GM19238 (cell line): Measurements from ENCODE around the gene COL4A1.

Experiments used
- DNase-seq: peaks from one replicate; pipeline ENCODE4 v3.0.0; 2011; ENCODE audit warnings: low spot score; ENCODE audit not compliant: insufficient read length

The COL4A1 gene

GRCh38 chr13:110261166-110262081 lies 45.5 kb downstream of the COL4A1 start:
- DNase-seq = no peak

GRCh38 chr13:110259651-110260050 lies 47.3 kb downstream of the COL4A1 start:
- no peak for DNase-seq

GRCh38 chr13:110258876-110259631 lies 47.9 kb downstream of the COL4A1 start:
- no peak for DNase-seq

GRCh38 chr13:110257408-110257807 lies 49.5 kb downstream of the COL4A1 start:
- DNase-seq = no peak

DNA sequence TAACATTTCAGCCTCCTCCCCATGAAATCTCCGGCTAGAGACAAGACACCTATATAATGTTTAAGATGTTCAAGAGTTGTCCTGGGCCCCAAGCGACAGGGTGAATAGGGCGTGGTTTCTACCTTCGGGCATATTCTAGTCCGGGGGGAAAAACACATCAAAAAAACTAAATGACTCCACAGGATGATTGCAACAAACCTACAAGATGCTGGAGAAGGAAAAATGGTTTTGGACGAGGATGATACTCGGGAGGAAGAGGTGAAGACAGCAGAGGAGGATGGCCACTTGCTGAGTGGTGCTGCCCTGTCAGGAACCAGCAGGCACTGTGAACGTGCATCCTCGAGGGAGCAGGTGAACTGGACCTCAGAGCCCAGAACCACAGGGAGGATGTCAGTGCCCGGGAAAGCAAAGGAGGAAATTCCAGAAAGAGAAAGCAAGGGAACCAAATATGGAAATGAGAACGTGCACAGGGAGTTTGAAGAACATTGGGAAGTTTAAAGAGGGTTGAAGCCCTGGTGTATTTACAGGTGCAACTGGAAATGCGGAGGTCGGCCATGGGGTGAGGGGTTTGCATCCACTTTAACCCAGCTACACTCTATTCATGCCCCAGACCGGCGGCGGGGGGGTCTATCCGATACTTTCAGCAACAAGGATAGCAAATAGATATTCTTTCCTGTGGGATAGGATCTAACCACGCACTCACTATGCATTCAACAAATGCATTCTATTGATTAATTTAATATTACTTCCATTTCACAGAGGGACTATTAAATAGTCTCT lies 50.6 kb downstream of the COL4A1 start:
- no peak for DNase-seq

GRCh38 chr13:110254751-110255553 lies 52.0 kb downstream of the COL4A1 start:
- no peak for DNase-seq

DNA sequence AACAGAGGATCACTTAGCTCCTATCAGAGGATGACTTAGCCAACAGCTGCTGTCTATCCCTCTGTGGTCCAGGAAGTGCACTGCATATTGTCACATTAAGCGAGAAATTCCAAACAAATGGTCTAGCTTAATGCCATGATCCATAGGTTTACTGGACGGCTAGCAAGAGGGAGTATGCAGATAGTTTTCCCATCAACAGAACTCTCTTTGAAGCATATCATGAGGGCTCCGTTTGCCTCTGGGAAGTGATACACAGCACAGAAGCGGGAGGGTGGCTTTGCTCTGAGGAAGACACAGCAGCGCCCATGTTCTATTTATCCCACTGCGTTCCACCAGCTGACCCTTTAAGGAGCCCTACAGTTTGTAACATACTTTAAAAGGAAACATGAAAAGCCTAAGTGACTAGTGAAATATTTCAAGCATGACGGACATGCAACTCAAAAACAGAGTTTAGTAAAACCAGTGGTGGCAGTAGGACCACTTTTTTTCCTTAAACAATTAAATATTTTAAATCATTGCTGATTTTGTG lies 52.7 kb downstream of the COL4A1 start:
- no peak for DNase-seq

DNA sequence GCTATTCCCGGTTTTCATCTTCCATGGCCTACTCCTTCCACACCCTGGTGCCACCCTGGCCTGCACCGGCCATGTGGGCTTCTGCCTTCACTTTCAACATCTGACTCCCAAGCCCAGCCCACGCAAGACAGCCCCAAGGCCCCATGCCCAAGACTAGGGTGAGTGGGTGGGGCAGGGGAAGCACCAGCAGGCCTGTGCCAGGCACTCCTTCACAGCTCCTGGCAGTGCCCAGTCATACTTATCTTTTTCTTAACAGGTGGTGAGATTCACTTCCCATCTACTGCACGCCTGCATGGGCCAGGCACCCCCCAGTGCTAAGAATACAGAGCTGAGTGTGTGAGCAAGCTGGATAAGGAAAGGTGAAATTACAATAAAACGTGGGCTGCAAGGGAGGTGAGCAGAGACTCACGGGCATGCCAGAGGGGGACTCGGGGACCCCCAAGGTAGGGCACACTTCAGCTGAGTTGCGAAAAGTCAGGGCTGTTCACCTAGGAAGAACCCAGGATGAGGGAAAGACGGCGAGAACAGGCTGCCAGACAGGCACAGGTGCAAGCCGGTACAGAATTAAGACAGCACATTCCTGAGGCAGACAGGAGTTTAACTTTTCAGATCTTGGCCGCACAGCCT lies 55.7 kb downstream of the COL4A1 start:
- DNase-seq = no peak

DNA sequence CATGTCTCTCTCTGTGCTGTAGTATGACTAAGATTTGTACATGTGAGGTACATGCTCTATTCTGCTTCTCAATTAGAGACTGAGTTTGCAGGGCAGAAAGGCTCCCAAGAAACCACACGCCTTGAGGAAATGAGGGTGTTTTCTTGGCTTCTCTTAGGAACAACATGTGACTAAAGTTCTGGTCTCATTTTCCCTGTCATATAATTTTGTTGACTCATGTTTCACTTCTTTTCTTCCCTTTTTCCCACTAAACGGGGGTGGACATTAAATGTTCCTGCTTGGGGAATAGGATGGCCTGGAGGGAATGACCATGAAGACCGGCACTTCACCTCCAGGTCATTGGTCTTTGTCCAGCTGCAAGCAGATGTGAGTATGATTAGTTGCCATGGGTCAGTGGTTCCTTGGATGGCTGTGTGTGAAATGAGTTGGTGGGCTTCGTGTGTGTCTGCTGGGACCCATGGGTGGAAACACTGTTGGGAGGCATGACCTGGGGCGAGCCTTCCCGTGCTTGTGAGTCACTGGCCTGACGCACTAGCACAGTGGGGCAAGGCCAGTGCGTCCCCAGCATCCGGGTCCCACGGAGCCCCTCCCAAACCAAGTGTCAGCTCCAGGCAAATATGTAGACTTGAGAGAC lies 56.6 kb downstream of the COL4A1 start:
- DNase-seq = no peak

DNA sequence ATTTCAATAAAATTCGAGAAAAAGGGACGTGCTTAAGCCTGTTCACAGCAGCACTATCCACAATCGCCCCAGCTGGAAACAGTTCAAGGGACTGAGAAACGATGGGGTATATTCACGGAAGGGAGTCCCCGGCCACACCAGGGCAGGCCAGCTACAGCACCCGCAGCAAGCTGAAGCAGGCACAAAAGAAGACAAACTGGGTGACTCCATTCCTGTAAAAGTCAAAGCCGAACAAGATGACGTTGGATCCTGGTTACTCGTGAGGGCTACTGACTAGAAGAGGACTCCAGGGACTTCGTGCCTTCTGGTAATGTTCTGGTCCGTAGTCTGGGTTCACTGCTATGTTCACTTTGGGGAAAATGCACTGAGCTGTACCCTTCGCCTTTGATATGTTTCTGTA lies 57.6 kb downstream of the COL4A1 start:
- DNase-seq = no peak

DNA sequence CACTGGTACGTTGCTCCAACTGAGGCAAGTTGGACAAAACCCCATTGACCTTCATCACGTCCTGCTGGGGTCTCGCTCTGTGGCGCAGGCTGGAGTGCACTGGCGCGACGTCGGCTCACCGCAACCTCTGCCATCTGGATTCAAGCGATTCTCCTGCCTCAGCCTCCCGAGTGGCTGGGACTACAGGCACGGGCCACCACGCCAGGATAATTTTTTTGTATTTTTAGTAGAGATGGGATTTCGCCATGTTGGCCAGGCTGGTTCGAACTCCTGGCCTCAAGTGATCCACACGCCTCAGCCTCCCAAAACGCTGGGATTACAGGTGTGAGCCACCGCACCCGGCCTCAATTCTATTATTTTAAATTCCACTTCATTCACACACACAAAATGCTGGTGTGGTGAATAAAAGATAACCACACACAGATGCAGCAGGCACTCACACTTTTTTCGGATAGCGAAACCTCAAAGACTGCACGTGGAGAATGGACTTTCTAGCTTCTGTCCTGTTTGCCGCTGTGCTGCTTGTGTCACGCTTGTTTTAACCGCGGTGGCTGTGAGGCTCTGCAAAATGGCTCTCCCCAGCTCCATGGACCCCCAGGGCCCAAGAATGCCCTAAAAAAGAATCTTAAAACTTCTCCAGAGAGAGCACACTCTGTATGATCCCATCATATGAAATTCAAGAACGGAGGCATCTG lies 58.4 kb downstream of the COL4A1 start:
- DNase-seq = no peak

- no peak for DNase-seq
These were observed 60.4 kb downstream of the COL4A1 start for GRCh38 chr13:110246530-110246929.

- DNase-seq = no peak
These were observed 61.5 kb downstream of the COL4A1 start for GRCh38 chr13:110245416-110245899.

DNA sequence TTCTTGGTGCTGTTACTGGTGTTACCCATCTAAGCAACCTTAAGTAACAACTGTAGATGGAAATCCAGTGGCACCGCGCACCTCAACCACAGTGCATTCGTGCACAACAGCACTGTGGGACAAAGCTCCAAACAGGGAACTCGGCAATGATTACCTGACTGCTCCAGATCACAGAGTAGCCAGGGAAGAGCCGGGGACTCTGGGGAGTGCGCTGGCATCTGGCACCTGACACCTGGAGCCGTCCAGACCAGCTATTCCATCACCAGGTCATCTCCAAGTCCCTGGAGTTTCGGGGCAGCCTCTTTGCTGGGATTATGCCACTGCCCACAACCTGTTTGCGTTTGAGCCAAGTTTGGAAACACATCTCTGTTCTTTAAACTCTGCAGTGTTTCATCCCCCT lies 62.0 kb downstream of the COL4A1 start:
- DNase-seq = no peak

DNA sequence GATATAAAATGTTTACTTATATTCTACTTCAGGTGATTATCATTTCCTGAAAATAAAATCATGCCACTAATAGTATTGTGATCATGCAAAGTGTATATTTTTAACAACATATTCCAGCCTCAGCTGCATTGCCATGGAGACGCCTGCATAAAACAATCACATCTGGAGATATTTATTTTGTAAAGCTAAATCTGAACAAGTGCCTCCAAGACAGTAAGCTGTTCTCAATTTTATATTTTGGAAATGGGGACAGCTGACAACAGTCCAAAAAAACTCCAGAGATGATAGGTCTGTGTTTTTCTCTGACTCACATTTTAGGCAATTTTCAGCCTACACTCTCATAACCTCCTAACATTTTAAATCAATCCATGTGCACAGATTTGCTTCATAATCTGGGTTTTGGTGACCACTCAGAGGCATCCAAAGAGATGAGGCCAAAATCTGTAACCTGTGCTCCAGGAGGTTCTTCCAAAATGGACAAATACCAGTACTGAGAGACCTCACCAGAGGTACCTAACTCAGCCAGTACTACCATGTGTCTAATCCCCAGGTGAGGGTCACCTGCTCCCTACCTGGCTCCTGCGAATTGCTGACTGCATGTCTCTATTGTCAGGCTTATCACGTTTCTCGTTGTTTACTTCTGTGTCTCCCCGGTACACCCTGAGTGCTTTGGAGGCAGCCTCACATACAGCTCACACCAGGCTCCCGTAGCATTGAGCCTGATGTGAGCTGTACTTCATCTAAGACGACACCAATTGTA lies 62.7 kb downstream of the COL4A1 start:
- DNase-seq = no peak

DNA sequence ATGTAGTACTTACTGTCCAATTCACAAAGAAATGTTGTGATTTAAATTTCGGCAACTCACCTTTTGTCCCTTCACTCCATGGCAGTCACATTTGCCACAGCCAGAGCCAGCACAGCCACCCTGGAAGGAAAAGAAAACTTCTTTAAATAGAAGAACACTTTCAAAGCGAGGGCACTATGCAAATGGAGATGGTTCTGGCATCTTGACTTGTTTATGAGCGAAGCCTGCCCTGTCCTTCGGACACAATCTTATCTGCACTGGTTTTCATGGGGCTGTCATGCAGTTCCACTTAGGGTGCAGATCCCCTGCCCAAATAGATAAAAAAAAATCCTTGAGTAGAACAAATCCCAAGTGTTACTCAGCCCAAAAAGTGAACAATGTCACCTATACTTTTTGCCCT lies 64.3 kb downstream of the COL4A1 start:
- DNase-seq = no peak

DNA sequence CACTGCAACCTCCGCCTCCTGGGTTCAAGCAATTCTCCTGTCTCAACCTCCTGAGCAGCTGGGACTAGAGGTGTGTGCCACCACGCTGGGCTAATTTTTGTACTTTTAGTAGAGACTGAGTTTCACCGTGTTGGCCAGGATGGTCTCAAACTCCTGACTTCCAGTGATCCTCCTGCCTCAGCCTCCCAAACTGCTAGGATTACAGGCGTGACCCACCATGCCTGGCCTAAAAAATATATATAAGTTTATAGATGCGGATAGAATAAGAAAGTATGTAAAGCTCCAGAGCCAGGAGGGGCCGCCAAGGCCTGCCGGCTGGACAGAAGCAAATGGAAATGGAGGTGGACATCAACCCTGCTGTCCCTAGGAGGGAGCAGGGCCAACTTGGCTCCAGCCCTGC lies 66.0 kb downstream of the COL4A1 start:
- no peak for DNase-seq

DNA sequence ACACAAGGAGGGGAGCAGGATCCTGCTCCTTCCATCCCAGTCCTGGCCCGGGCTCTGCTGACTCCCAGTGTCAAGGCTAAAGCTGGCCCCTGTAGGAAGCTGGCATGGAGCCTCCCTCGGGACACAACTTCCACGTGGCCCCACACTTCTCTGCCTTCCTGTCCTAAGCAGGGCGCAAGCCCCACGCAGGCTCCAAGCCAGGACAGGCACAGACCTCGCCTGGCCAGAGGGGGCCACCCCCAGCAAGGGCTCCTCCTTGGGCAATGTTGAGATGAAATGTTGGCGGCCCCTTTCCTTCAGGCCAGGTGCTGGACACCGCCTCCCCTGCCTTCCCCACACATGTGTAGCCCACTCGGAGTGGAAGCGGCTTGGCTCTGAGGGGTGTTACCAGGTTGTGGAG lies 66.6 kb downstream of the COL4A1 start:
- DNase-seq = no peak
